Uterine smooth muscle cell (primary cell): ENCODE measurements around the gene TP63. TPM values are rescaled to one million over a fixed set of nuclear protein-coding genes. Genes with fewer than 3 reads are reported as not detected.

Source experiments
- total RNA-seq: library from RNA; depleted of rRNA; stranded (reverse); fragments of >200 nt; gene quantifications from 2 replicates; pipeline ENCODE4 v1.2.3, GENCODE V29; 2014

The TP63 gene
- under 0.01 and 0.25 TPM in 2 replicates for total RNA-seq

GRCh38 chr3:189631373-189631408 lies at the start of gene TP63:
TSS of gene TP63 (plus strand) at chr3:189631389. CDS start at chr3:189631516, 127 bp downstream.

